Fibroblast of lung (primary cell): ENCODE measurements around the gene ASAP2. TPM values are rescaled to one million over a fixed set of nuclear protein-coding genes. Genes with fewer than 3 reads are reported as not detected.

Experiments used
- DNase-seq, 2 donors: peaks; one replicate each; pipeline versions ENCODE4 v3.0.0 to v3.0.0-alpha.2; 2010; ENCODE audit warnings: low read depth in 2 of 2
- H2AFZ ChIP-seq: 2 replicates; pipeline ENCODE4 v1.5.1; 2012; ENCODE audit warnings: low read length, control low read depth, inconsistent platforms
- H3K27ac ChIP-seq: 2 replicates; pipeline ENCODE4 v1.5.1; 2011; ENCODE audit warnings: low read length, control low read depth; ENCODE audit not compliant: insufficient read depth
- H3K27me3 ChIP-seq: 2 replicates; pipeline ENCODE4 v1.5.1; 2011; ENCODE audit warnings: mild to moderate bottlenecking, low read length; ENCODE audit not compliant: control insufficient read depth, insufficient read depth
- H3K36me3 ChIP-seq: 2 replicates; pipeline ENCODE4 v1.5.1; 2011; ENCODE audit warnings: low read length; ENCODE audit not compliant: control insufficient read depth, insufficient read depth
- H3K4me1 ChIP-seq: 2 replicates; pipeline ENCODE4 v1.5.1; 2011; ENCODE audit warnings: low read length; ENCODE audit not compliant: control insufficient read depth, insufficient read depth; ENCODE audit errors: extremely low read depth
- H3K4me2 ChIP-seq: 2 replicates; pipeline ENCODE4 v1.5.1; 2011; ENCODE audit warnings: low read length, control low read depth; ENCODE audit not compliant: insufficient read depth; ENCODE audit errors: extremely low read depth
- H3K4me3 ChIP-seq, 4 experiments: fragments of 200-600 bp in 1 of 4; sonication (generic) in 1 of 4; replicated peaks in 1 of 4; 2 replicates each; pipeline ENCODE4 v1.5.1; 2011 to 2016; ENCODE audit warnings: low read length in 4 of 4, low read depth in 3 of 4, mild to moderate bottlenecking in 3 of 4, control low read depth in 2 of 4, inconsistent platforms in 1 of 4, mixed read lengths in 1 of 4; ENCODE audit not compliant: insufficient read depth in 1 of 4; ENCODE audit errors: control extremely low read depth in 1 of 4
- H3K79me2 ChIP-seq: 2 replicates; pipeline ENCODE4 v1.5.1; 2012; ENCODE audit warnings: mild to moderate bottlenecking, low read length, inconsistent platforms; ENCODE audit not compliant: control insufficient read depth, insufficient read depth
- H3K9ac ChIP-seq: 2 replicates; pipeline ENCODE4 v1.5.1; 2011; ENCODE audit warnings: mild to moderate bottlenecking, low read length, control low read depth; ENCODE audit not compliant: insufficient read depth
- H3K9me3 ChIP-seq: 2 replicates; pipeline ENCODE4 v1.5.1; 2012; ENCODE audit warnings: low read depth, low read length; ENCODE audit not compliant: control insufficient read depth, insufficient read depth
- H4K20me1 ChIP-seq: 2 replicates; pipeline ENCODE4 v1.5.1; 2011; ENCODE audit warnings: low read length; ENCODE audit not compliant: control insufficient read depth, insufficient read depth; ENCODE audit errors: extremely low read depth
- EZH2 ChIP-seq: IDR thresholded peaks from 2 replicates; pipeline ENCODE4 v1.5.1; 2012; ENCODE audit warnings: low read length, control low read depth, mild to moderate bottlenecking; ENCODE audit errors: missing control alignments
- polyA plus RNA-seq, 2 donors: library from polyadenylated mRNA; depleted of rRNA in 1 of 2; stranded (reverse) in 1 of 2; unstranded in 1 of 2; fragments of >200 nt; gene quantifications; 2 replicates each; pipeline ENCODE4 v1.2.1, GENCODE V29; 2011 to 2012; ENCODE audit warnings: missing spikeins in 1 of 2
- total RNA-seq: library from RNA; depleted of rRNA; stranded (reverse); fragments of >200 nt; gene quantifications from 2 replicates; pipeline ENCODE4 v1.2.1, GENCODE V29; 2014
- TF ChIP-seq, protein P1 (sequence below), 2 donors: IDR thresholded peaks in 1 of 2; conservative IDR thresholded peaks in 1 of 2; 1 replicate in 1 of 2; 2 replicates in 1 of 2; pipeline ENCODE4 v1.5.1; 2011 to 2012; ENCODE audit warnings: low read length in 2 of 2, control low read depth in 1 of 2, inconsistent platforms in 1 of 2, low read depth in 1 of 2, mild to moderate bottlenecking in 1 of 2

Gene ASAP2
- total and polyA plus RNA-seq, 2 donors (not counting 1 experiment from before 2014, with no cell fraction given), result 19.2 to 19.9 TPM

- Histone ChIP-seq H3K4me1 (peaks cover 34% of the 10 kb centered on the region), H2AFZ (peak overlapping the region; percentile 29), H3K27ac (peak overlapping the region; percentile 58), H3K36me3 (no peaks in the 10 kb centered on the region), H3K4me2 (peak overlapping the region; percentile 72), H3K79me2 (peaks cover 69% of the 10 kb centered on the region), H4K20me1 (no peaks in the 10 kb centered on the region), H3K27me3 (no peaks in the 10 kb centered on the region), H3K4me3 (peak overlapping the region in 1 of 4 experiments; percentile 11), H3K9ac (peak overlapping the region; percentile 46), H3K9me3 (no peaks in the 10 kb centered on the region)
- TF ChIP-seq, protein P1, sequence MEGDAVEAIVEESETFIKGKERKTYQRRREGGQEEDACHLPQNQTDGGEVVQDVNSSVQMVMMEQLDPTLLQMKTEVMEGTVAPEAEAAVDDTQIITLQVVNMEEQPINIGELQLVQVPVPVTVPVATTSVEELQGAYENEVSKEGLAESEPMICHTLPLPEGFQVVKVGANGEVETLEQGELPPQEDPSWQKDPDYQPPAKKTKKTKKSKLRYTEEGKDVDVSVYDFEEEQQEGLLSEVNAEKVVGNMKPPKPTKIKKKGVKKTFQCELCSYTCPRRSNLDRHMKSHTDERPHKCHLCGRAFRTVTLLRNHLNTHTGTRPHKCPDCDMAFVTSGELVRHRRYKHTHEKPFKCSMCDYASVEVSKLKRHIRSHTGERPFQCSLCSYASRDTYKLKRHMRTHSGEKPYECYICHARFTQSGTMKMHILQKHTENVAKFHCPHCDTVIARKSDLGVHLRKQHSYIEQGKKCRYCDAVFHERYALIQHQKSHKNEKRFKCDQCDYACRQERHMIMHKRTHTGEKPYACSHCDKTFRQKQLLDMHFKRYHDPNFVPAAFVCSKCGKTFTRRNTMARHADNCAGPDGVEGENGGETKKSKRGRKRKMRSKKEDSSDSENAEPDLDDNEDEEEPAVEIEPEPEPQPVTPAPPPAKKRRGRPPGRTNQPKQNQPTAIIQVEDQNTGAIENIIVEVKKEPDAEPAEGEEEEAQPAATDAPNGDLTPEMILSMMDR (conservative IDR thresholded peaks at IDR 0.05 in 1 of 2, IDR thresholded peaks at IDR 0.05 in 1 of 2; ENCODE audit: low read depth in 1 of 2, low read length in 2 of 2), result no peak
- peak; percentile 50 to 51 for DNase-seq
Observed at GRCh38 chr2:9258953-9259399, 52.4 kb downstream of the ASAP2 start.

DNA sequence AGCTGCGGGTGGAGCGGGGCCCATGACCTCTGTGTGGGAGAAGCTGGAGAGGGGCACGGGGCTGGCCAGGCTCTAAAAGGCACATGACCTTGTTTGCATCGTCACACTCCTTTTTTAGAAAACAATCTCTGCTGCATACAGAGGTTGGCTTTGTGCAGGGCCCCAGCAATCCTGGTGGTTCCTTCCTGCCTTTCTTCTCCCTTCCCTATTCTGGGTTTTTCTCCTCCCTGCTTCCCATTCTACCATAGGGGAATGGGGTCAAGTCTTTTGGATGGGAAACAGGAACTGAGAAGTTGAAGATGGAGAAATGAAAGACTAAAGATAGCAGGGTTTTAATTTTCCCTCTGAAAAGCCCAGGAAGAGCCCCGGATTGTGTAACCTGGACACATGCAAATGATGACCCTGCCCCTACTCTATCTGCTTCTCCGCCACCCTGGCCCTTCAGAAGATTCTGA is 53.9 kb downstream of the ASAP2 start:
- H3K4me3 ChIP-seq, result no peak overlapping the region
- no peaks in the 10 kb centered on the region for H3K36me3 ChIP-seq
- peaks cover 34% of the 10 kb centered on the region for H3K4me1 ChIP-seq
- no peak overlapping the region for H3K4me2 ChIP-seq
- H2AFZ ChIP-seq, result no peak overlapping the region
- peaks cover 69% of the 10 kb centered on the region for H3K79me2 ChIP-seq
- no peak overlapping the region for H3K9ac ChIP-seq
- H4K20me1 ChIP-seq, result no peaks in the 10 kb centered on the region
- no peaks in the 10 kb centered on the region for H3K27me3 ChIP-seq
- TF ChIP-seq, protein P1 (conservative IDR thresholded peaks at IDR 0.05 in 1 of 2, IDR thresholded peaks at IDR 0.05 in 1 of 2; ENCODE audit: low read depth in 1 of 2, low read length in 2 of 2), result no peak
- no peak for TF ChIP-seq EZH2
- H3K27ac ChIP-seq, result no peak overlapping the region
- DNase-seq, result no peak
- H3K9me3 ChIP-seq, result no peaks in the 10 kb centered on the region

GRCh38 chr2:9261231-9261883 is 54.7 kb downstream of the ASAP2 start:
- peak overlapping the region; percentile 63 for H3K4me2 ChIP-seq

More at GRCh38 chr2:9261231-9261883, 54.7 kb downstream of the ASAP2 start:
- DNase-seq, result peak; percentile 39 to 68
- Histone ChIP-seq H3K79me2 (peaks cover 63% of the 10 kb centered on the region), H3K36me3 (no peaks in the 10 kb centered on the region), H3K9ac (no peak overlapping the region), H3K4me3 (no peak overlapping the region), H2AFZ (no peak overlapping the region), H3K27ac (peak overlapping the region; percentile 19), H3K9me3 (no peaks in the 10 kb centered on the region), H3K27me3 (no peaks in the 10 kb centered on the region), H4K20me1 (no peaks in the 10 kb centered on the region), H3K4me1 (peaks cover 34% of the 10 kb centered on the region)
- TF ChIP-seq, protein P1 (conservative IDR thresholded peaks at IDR 0.05 in 1 of 2, IDR thresholded peaks at IDR 0.05 in 1 of 2; ENCODE audit: low read depth in 1 of 2, low read length in 2 of 2), result no peak
- TF ChIP-seq EZH2, result no peak
